ENCODE measurements around the gene ST8SIA5.

ST8SIA5 gene

GRCh38 chr18:46712406-46712805, 44.4 kb downstream of the ST8SIA5 start:
- no peak for DNase-seq (ENCODE audit: low read depth in 2 of 2, low spot score in 1 of 2)

- no peak for DNase-seq (ENCODE audit: low read depth in 2 of 2, low spot score in 1 of 2)
Measured at GRCh38 chr18:46711444-46711863, 45.4 kb downstream of the ST8SIA5 start.

- no peak for DNase-seq (ENCODE audit: low read depth in 2 of 2, low spot score in 1 of 2)
Measured at GRCh38 chr18:46706968-46707367, 49.9 kb downstream of the ST8SIA5 start.

DNA sequence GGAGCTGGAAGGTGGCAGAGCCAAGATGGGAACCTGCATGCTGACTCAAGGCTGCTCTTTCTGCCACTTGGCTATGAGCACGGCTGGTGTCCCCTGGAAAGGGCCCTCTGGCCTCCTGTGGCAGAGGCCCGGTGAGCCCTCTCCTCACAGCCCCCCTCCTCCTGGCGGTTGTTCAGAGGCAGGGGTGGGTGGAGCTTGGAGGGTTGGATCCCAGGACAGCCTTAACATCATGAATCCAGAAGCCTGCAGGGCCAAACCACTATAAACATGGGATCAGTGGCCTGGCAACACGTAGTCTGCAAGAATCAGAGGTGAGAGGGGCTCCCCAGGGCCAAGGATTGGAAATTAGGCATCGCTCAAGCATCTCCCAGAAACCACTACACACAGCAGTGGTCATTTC, 51.3 kb downstream of the ST8SIA5 start:
- no peak for DNase-seq (ENCODE audit: low read depth in 2 of 2, low spot score in 1 of 2)

DNA sequence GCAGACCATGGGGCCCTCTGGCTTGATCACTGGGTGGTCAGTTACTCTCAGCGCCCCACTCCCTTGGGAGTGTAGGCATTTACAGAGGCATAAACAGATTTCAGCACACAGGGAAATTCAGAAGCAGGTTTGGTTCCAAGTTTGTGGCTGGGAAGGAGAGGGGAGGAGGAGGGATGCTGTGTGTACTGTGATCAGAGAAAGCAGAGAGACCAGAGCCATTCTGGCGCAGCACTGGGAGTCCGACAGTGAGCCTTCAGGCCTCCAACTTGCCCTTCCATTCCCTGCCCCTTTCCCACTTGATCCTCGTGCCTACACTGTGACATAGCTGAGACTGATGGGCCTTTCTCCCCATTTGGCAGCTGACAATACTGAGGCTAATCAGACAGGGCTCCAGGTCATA, 52.0 kb downstream of the ST8SIA5 start:
- no peak for DNase-seq (ENCODE audit: low read depth in 2 of 2, low spot score in 1 of 2)

DNA sequence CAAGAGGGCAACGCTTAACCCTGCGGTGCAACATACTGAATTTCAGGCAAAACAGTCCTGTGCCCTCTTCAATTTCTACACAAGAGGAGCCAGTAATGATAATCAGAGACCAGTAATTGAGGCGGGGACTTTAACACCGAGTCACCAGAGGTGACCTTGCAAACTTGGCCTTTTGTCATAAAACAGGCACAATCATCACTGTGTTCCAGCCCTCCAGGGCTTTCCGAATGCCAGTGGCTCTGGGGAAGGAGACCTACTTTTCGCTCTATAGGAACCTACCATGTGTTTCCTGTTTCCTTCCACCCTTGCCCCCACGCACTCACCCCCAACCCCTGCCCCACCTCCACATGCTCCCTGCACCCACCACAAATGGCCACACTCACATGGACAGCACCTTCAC, 52.7 kb downstream of the ST8SIA5 start:
- DNase-seq (ENCODE audit: low read depth in 2 of 2, low spot score in 1 of 2): no peak

- no peak for DNase-seq (ENCODE audit: low read depth in 2 of 2, low spot score in 1 of 2)
Measured at GRCh38 chr18:46702471-46702870, 54.4 kb downstream of the ST8SIA5 start.

- no peak for DNase-seq (ENCODE audit: low read depth in 2 of 2, low spot score in 1 of 2)
Measured at GRCh38 chr18:46700066-46700824, 56.6 kb downstream of the ST8SIA5 start.

DNA sequence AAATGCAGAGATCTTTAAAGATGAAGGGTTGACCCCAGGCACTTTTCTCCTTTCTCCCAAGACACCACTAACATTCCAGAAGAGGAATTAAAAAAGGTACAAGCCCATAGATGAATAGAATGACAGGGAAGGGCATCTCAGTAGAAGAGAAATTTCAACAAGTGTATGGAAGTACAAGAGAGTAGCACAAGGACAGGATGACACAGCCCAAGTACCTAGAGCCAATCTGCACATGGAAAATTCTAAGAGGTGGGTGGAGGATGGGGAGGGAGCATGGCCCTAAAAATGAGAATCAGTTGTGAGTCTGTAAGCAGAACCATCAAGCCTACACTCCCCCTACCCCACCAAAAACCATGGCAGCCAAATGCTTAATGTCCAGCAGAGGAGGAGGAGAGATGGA, 60.2 kb downstream of the ST8SIA5 start:
- no peak for DNase-seq (ENCODE audit: low read depth in 2 of 2, low spot score in 1 of 2)

DNA sequence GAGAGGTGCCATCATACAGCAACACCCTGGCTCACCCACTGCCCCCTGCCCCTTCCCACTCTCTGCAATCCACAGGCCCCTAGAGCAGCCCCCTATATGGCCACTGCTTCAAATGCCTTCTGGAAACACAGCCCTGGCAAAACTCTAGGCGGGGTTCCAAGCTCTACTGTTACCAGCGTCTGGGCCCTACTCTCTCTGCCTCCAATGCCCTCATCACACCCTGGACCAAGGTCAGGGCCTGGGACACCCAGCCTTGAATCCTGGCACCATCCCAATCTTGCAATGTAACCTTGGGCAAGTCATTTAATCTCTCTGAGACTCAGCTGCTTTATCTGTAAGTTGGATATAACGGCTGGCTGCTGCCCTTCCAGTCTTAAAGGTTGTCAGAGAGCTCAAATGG, 60.6 kb downstream of the ST8SIA5 start:
- no peak for DNase-seq (ENCODE audit: low read depth in 2 of 2, low spot score in 1 of 2)

- no peak for DNase-seq (ENCODE audit: low read depth in 2 of 2, low spot score in 1 of 2)
Measured at GRCh38 chr18:46693996-46694395, 62.9 kb downstream of the ST8SIA5 start.

DNA sequence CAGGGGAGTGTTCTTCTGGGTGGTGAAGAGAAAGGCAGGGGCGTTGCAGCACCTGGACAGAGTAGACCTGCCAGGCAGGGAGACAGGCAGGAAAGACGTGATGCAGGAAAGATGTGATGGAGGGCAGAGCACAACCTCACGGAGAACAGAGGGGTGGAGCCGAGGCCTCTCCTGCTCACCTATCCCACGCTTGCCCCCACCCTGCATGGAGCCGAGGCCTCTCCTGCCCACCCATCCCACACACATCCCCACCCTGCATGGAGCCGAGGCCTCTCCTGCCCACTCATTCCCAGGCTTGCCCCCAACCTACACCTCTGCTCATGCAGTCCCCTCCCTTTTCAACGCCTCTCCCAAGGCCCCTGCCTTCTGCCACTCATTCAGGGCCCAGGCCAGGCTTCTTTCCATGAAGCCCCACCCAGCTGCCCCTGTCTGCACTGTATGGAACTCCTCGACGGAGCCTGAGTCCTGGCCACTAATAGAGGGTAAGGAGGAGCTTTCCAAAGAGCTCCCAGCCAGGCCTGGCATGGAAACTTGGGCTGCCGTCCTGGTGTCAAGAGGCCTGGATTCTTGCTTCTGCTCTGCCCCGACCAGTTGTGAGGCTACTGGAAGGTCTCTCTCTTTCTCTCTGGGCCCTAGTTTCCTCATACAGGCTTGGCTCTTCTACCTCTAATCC, 67.9 kb downstream of the ST8SIA5 start:
- no peak for DNase-seq (ENCODE audit: low read depth in 2 of 2, low spot score in 1 of 2)

DNA sequence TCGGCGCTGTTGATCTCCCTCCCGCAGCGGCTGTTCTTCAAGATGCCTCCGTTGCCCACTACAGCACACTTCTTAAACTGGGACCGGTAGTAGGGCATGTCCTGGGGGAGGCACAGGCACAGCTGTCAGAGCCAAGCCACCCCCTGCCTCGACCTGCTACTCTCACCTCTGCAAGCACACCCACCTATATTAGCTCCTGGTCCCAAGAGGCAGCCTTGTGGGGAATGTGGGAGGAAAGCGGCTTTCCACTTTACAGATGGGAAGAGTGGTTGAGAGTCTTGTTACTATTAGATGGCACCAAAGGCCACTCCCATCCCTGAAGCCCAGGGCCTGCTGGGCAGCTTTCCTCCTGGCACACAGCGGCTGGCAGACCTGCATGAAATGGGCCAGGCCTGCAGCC, 70.7 kb downstream of the ST8SIA5 start:
- no peak for DNase-seq (ENCODE audit: low read depth in 2 of 2, low spot score in 1 of 2)

GRCh38 chr18:46683252-46683651, 73.6 kb downstream of the ST8SIA5 start:
- no peak for DNase-seq (ENCODE audit: low read depth in 2 of 2, low spot score in 1 of 2)

DNA sequence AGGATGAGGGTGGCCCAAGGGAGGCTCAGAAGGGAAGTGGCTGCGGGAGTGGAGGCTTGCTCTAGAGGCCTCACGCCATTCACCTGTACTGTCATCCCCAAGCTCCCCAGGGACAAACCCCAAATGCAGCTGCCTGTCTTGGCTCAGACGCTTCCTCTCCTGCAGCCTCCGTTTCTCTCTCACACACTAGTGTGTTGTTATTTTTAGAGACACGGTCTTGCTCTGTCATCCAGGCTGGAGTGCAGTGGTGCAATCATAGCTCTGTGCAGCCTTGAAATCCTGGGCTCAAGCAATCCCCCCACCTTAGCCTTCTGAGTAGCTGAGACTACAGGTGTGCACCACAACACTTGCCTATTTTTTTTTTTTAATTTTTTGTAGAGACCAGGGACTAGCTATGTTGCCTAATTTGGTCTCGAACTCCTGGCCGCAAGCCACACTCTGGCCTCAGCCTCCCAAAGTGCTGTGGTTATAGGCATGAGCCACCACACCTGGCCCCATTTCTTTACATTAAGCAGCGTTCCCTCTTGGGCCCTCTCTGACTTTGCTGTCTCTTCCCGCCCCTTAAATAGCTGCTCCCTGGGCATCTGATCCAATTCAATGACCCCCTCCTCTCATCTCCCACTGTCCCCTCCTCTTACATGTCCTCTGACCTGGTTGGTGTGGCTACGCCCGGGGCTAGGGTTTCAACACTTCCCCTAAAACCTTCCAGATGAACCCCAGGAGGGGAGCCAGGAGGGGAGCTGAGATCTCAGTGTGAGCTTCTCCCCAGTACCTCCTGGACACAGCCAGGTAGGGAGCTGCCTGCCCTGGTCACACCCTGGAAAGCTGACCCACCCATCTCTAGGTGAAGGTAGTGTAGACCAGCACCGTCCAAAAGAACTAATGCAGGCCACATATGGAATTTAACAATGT, 75.8 kb downstream of the ST8SIA5 start:
- no peak for DNase-seq (ENCODE audit: low read depth in 2 of 2, low spot score in 1 of 2)

GRCh38 chr18:46679846-46680598, 76.8 kb downstream of the ST8SIA5 start:
- DNase-seq (ENCODE audit: low read depth in 2 of 2, low spot score in 1 of 2): no peak

- DNase-seq (ENCODE audit: low read depth in 2 of 2, low spot score in 1 of 2): no peak
Measured at GRCh38 chr18:46678785-46679399, 78.0 kb downstream of the ST8SIA5 start.

GRCh38 chr18:46678041-46678440, 78.8 kb downstream of the ST8SIA5 start:
- DNase-seq (ENCODE audit: low read depth in 2 of 2, low spot score in 1 of 2): no peak

GRCh38 chr18:46677611-46678010, 79.2 kb downstream of the ST8SIA5 start:
- DNase-seq (ENCODE audit: low read depth in 2 of 2, low spot score in 1 of 2): no peak

DNA sequence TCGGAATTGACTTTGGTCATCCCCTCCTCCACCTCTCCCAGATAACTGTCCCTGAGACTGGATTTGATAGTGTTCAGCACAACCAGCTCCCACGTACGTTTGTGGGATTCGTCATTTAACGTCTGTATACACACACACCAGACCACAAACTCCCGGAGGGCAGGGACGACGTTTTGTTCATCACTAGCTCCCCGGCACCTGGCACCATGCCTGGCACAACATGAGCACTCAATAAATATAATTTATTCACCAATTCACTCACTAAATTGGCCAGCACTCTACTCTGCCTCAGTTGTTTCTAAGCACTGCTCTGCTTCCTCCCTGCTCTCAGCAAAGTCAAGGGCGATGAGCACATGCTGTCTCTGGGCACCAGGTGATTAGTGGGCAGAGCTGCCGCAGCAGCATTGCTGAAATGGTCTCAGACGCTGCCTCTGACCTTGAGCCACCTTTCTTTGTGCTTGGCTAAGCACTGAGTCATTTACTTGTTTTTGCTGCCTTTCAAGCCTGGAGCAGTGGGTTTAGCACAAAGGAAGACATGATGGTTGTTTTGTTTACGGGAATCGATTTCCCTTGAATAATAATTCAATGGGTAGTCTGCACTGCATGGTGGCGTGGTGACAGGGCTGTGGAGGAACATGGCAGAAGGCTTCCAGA, 80.5 kb downstream of the ST8SIA5 start:
- DNase-seq (ENCODE audit: low read depth in 2 of 2, low spot score in 1 of 2): no peak
